ENCODE results near the gene ANHX.

- no peak for TF ChIP-seq CTCF (IDR thresholded peaks at IDR 0.05; ENCODE audit: insufficient read depth, low read length)
- no peak for TF ChIP-seq GABPA (IDR thresholded peaks at IDR 0.05; ENCODE audit: low read depth)
These were observed 55.0 kb downstream of the ANHX start for GRCh38 chr12:133180669-133181068.

Data from HL-60 (cell line).